CD14-positive monocyte (primary cell): Measurements from ENCODE around the gene SLC35F3. TPM values are rescaled to one million over a fixed set of nuclear protein-coding genes. Genes with fewer than 3 reads are reported as not detected.

Experiments
- DNase-seq, 3 donors: peaks; one replicate each; pipeline ENCODE4 v3.0.0-alpha.2; 2011 to 2022
- H2AFZ ChIP-seq: 2 replicates; pipeline ENCODE4 v1.6.0; 2012; ENCODE audit warnings: mild to moderate bottlenecking, low read depth, low read length, inconsistent platforms; ENCODE audit not compliant: insufficient read depth, poor library complexity, severe bottlenecking
- H3K27ac ChIP-seq, 2 donors: 1 replicate in 1 of 2; 2 replicates in 1 of 2; pipeline ENCODE4 v1.5.1; 2012 to 2013; ENCODE audit warnings: low read length in 2 of 2, control low read depth in 1 of 2, inconsistent platforms in 1 of 2, low read depth in 1 of 2, mild to moderate bottlenecking in 1 of 2
- H3K27me3 ChIP-seq, 2 donors: one replicate each; pipeline versions ENCODE4 v1.6.0 to v1.6.1; 2011 to 2013; ENCODE audit warnings: low read length in 2 of 2; ENCODE audit not compliant: control insufficient read depth in 2 of 2, insufficient read depth in 2 of 2
- H3K36me3 ChIP-seq, 2 donors: replicated peaks in 1 of 2; 1 replicate in 1 of 2; 2 replicates in 1 of 2; pipeline versions ENCODE4 v1.5.1 to v1.6.1; 2012 to 2013; ENCODE audit warnings: low read length in 2 of 2, control low read depth in 1 of 2, inconsistent platforms in 1 of 2, mild to moderate bottlenecking in 1 of 2; ENCODE audit not compliant: insufficient read depth in 2 of 2, control insufficient read depth in 1 of 2
- H3K4me1 ChIP-seq, 2 donors: 1 replicate in 1 of 2; 2 replicates in 1 of 2; pipeline versions ENCODE4 v1.5.1 to v1.6.1; 2012 to 2013; ENCODE audit warnings: low read length in 2 of 2, control low read depth in 1 of 2, inconsistent platforms in 1 of 2, mild to moderate bottlenecking in 1 of 2, moderate library complexity in 1 of 2; ENCODE audit not compliant: insufficient read depth in 2 of 2, control insufficient read depth in 1 of 2
- H3K4me2 ChIP-seq: replicated peaks from 2 replicates; pipeline ENCODE3; 2012; ENCODE audit warnings: low read length, moderate library complexity, mild to moderate bottlenecking; ENCODE audit not compliant: poor library complexity, severe bottlenecking; ENCODE audit errors: extremely low read depth
- H3K4me3 ChIP-seq, 3 experiments: fragments of 200-600 bp in 1 of 3; sonication (generic) in 1 of 3; replicated peaks in 1 of 3; 1 replicate in 2 of 3; 2 replicates in 1 of 3; pipeline ENCODE4 v1.5.1; 2011 to 2013; ENCODE audit warnings: low read length in 3 of 3, mild to moderate bottlenecking in 3 of 3, control low read depth in 2 of 3, low read depth in 2 of 3, inconsistent platforms in 1 of 3, moderate library complexity in 1 of 3
- H3K79me2 ChIP-seq: 2 replicates; pipeline ENCODE4 v1.6.0; 2012; ENCODE audit warnings: mild to moderate bottlenecking, control low read depth, inconsistent platforms, low read length, moderate library complexity; ENCODE audit not compliant: insufficient read depth
- H3K9ac ChIP-seq: 2 replicates; pipeline ENCODE4 v1.6.0; 2017; ENCODE audit warnings: low read length, mild to moderate bottlenecking; ENCODE audit not compliant: insufficient read depth, poor library complexity, severe bottlenecking
- H3K9me3 ChIP-seq, 2 donors: replicated peaks in 1 of 2; 1 replicate in 1 of 2; 2 replicates in 1 of 2; pipeline versions ENCODE4 v1.5.1 to v1.6.1; 2012 to 2013; ENCODE audit warnings: low read length in 2 of 2, control low read depth in 1 of 2; ENCODE audit not compliant: control insufficient read depth in 1 of 2, insufficient read depth in 1 of 2
- H4K20me1 ChIP-seq: 2 replicates; pipeline ENCODE4 v1.6.0; 2012; ENCODE audit warnings: mild to moderate bottlenecking, low read length, control low read depth, moderate library complexity; ENCODE audit not compliant: insufficient read depth
- H3K27ac Mint-ChIP-seq, 7 donors: one replicate each; pipeline ENCODE4 v1.8.0; 2020; ENCODE audit warnings: mild to moderate bottlenecking in 7 of 7, mixed read lengths in 7 of 7, moderate library complexity in 6 of 7, inconsistent platforms in 2 of 7
- H3K27me3 Mint-ChIP-seq, 3 donors: one replicate each; pipeline ENCODE4 v1.8.0; 2021 to 2022; ENCODE audit warnings: low read depth in 3 of 3, mild to moderate bottlenecking in 3 of 3, mixed read lengths in 3 of 3, moderate library complexity in 3 of 3, inconsistent platforms in 1 of 3
- H3K36me3 Mint-ChIP-seq, 2 donors: one replicate each; pipeline ENCODE4 v1.8.0; 2020; ENCODE audit warnings: mixed read lengths in 2 of 2, inconsistent platforms in 1 of 2, mild to moderate bottlenecking in 1 of 2
- H3K4me1 Mint-ChIP-seq: one replicate; pipeline ENCODE4 v1.8.0; 2020; ENCODE audit warnings: mild to moderate bottlenecking, mixed read lengths
- H3K4me3 Mint-ChIP-seq, 2 donors: one replicate each; pipeline ENCODE4 v1.8.0; 2020; ENCODE audit warnings: mild to moderate bottlenecking in 2 of 2, mixed read lengths in 2 of 2, moderate library complexity in 1 of 2
- H3K9me3 Mint-ChIP-seq, 7 donors: one replicate each; pipeline ENCODE4 v1.8.0; 2020 to 2022; ENCODE audit warnings: mixed read lengths in 7 of 7, mild to moderate bottlenecking in 6 of 7, moderate library complexity in 6 of 7, inconsistent platforms in 2 of 7
- CTCF ChIP-seq: fragments of 200-600 bp; IDR thresholded peaks from one replicate; pipeline ENCODE4 v1.8.0; 2022; ENCODE audit warnings: antibody characterized with exemption, mild to moderate bottlenecking
- WGBS: methylation state at CpG from one replicate; pipeline ENCODE4 v1.1.5; 2013; ENCODE audit warnings: missing lambda C conversion rate; ENCODE audit not compliant: insufficient coverage; 5-methylcytosine and 5-hydroxymethylcytosine counted together
- intact Hi-C, 2 donors: fragments of 100-400 bp; cut with micrococcal nuclease; formaldehyde crosslinking; loops; one replicate each; pipeline versions ENCODE4 v1.15.0 to v1.15.1; 2023
- polyA plus RNA-seq, 3 donors: library from polyadenylated mRNA; depleted of rRNA in 1 of 3; unstranded in 2 of 3; stranded (reverse) in 1 of 3; fragments of 300-500 nt in 2 of 3; fragments of >200 nt in 1 of 3; fragmentation: Illumina TruSeq in 2 of 3; gene quantifications; 1 replicate in 2 of 3; 2 replicates in 1 of 3; pipeline ENCODE4 v1.2.3, GENCODE V29; 2012 to 2021

The SLC35F3 gene
- polyA plus RNA-seq, 3 donors: 0.17 to 0.78 TPM; not detected in 1

GRCh38 chr1:234168061-234168724 is 263.7 kb downstream of the SLC35F3 start:
- Mint-ChIP-seq H3K4me3 (no peak overlapping the region), H3K4me1 (peaks cover 17% of the 10 kb centered on the region)
- WGBS: 95% methylated on average over 5 of the region's 7 CpGs

GRCh38 chr1:234169161-234169849 is 264.8 kb downstream of the SLC35F3 start:
- H3K4me2 ChIP-seq: no peak overlapping the region
- DNase-seq: no peak
- no peak overlapping the region for H2AFZ ChIP-seq
- Mint-ChIP-seq H3K9me3 (no peaks in the 10 kb centered on the region), H3K4me1 (peaks cover 12% of the 10 kb centered on the region), H3K4me3 (no peak overlapping the region), H3K27ac (no peak overlapping the region), H3K36me3 (no peaks in the 10 kb centered on the region), H3K27me3 (peaks cover 0 to 2% (median 1%) of the 10 kb centered on the region in 3 donors)
- TF ChIP-seq CTCF: no peak
- intact Hi-C loops: no loop called here
- no peak overlapping the region for H3K27ac ChIP-seq
- no peaks in the 10 kb centered on the region for H3K9me3 ChIP-seq
- H3K4me1 ChIP-seq: peaks cover 0 to 3% of the 10 kb centered on the region in 2 donors
- H4K20me1 ChIP-seq: no peaks in the 10 kb centered on the region
- no peaks in the 10 kb centered on the region for H3K27me3 ChIP-seq
- WGBS: 100% methylated on average over 7 of the region's 9 CpGs
- no peak overlapping the region for H3K4me3 ChIP-seq
- H3K36me3 ChIP-seq: no peaks in the 10 kb centered on the region
- no peaks in the 10 kb centered on the region for H3K79me2 ChIP-seq
- H3K9ac ChIP-seq: no peak overlapping the region

More at GRCh38 chr1:234168061-234168724, 263.7 kb downstream of the SLC35F3 start:
- Histone ChIP-seq H3K4me2 (no peak overlapping the region), H3K9me3 (no peaks in the 10 kb centered on the region), H4K20me1 (no peaks in the 10 kb centered on the region), H3K36me3 (no peaks in the 10 kb centered on the region), H3K4me3 (no peak overlapping the region), H3K4me1 (peaks cover 0 to 3% of the 10 kb centered on the region in 2 donors), H3K79me2 (no peaks in the 10 kb centered on the region), H3K9ac (no peak overlapping the region), H3K27ac (no peak overlapping the region), H3K27me3 (no peaks in the 10 kb centered on the region), H2AFZ (no peak overlapping the region)
- peaks cover 0 to 7% (median 4%) of the 10 kb centered on the region in 3 donors for H3K27me3 Mint-ChIP-seq
- DNase-seq: no peak
- intact Hi-C loops: no loop called here
- no peaks in the 10 kb centered on the region for H3K36me3 Mint-ChIP-seq
- H3K27ac Mint-ChIP-seq: no peak overlapping the region
- no peak for TF ChIP-seq CTCF
- H3K9me3 Mint-ChIP-seq: no peaks in the 10 kb centered on the region
